ENCODE results near the gene RAD51B.

Gene RAD51B

GRCh38 chr14:68211421-68211820, 391.8 kb downstream of the RAD51B start:
- TF ChIP-seq CTCF (IDR thresholded peaks at IDR 0.05) = no peak

GRCh38 chr14:68211886-68212285, 392.3 kb downstream of the RAD51B start:
- TF ChIP-seq CTCF (IDR thresholded peaks at IDR 0.05) = no peak

- no peak for TF ChIP-seq CTCF (IDR thresholded peaks at IDR 0.05)
These were observed 392.8 kb downstream of the RAD51B start for GRCh38 chr14:68212361-68212760.

GRCh38 chr14:68214431-68214830, 394.9 kb downstream of the RAD51B start:
- TF ChIP-seq CTCF (IDR thresholded peaks at IDR 0.05) = no peak

- TF ChIP-seq CTCF (IDR thresholded peaks at IDR 0.05) = no peak
These were observed 396.1 kb downstream of the RAD51B start for GRCh38 chr14:68215629-68216028.

GRCh38 chr14:68216079-68216478, 396.5 kb downstream of the RAD51B start:
- no peak for TF ChIP-seq CTCF (IDR thresholded peaks at IDR 0.05)

- TF ChIP-seq CTCF (IDR thresholded peaks at IDR 0.05) = no peak
These were observed 397.4 kb downstream of the RAD51B start for GRCh38 chr14:68216957-68217356.

- TF ChIP-seq CTCF (IDR thresholded peaks at IDR 0.05) = no peak
These were observed 398.3 kb downstream of the RAD51B start for GRCh38 chr14:68217791-68218340.
